ENCODE measurements around the gene PRDM13.
A peak's percentile ranks its signal among the peaks of the same experiment; 100 is the strongest.
"Not testable (repeated sequence)": the region's sequence is repeated elsewhere in the genome, so short reads cannot be mapped to it uniquely, and the experiment has no call there.

Gene PRDM13

GRCh38 chr6:99606656-99607415 lies at the start of gene PRDM13:
PRDM13 (plus strand) TSS chr6:99606833; CDS start chr6:99607035, 202 bp downstream.
- DNase-seq, result no peak

GRCh38 chr6:99559057-99559456 lies 47.6 kb upstream of the PRDM13 start:
- DNase-seq, result no peak

- no peak for DNase-seq
Measured at GRCh38 chr6:99560668-99561067, 46.0 kb upstream of the PRDM13 start.

GRCh38 chr6:99563056-99563723 lies 43.4 kb upstream of the PRDM13 start:
- DNase-seq, result no peak

GRCh38 chr6:99568103-99568933 lies 38.3 kb upstream of the PRDM13 start, which contains the start of gene CCNC:
CCNC (minus strand) TSS chr6:99568660; CDS start chr6:99568527, 133 bp downstream.
- DNase-seq, result peak; percentile 93

- no peak for DNase-seq
Measured at GRCh38 chr6:99573980-99574617, 32.5 kb upstream of the PRDM13 start.

GRCh38 chr6:99575544-99576227 lies 30.9 kb upstream of the PRDM13 start:
- DNase-seq, result no peak

- DNase-seq, result no peak
Measured at GRCh38 chr6:99579781-99580180, 26.9 kb upstream of the PRDM13 start.

GRCh38 chr6:99587792-99588191 lies 18.8 kb upstream of the PRDM13 start:
- no peak for DNase-seq

GRCh38 chr6:99588618-99589289 lies 17.9 kb upstream of the PRDM13 start:
- peak; percentile 79 for DNase-seq

- DNase-seq, result no peak
Measured at GRCh38 chr6:99589290-99589672, 17.4 kb upstream of the PRDM13 start.

- DNase-seq, result no peak
Measured at GRCh38 chr6:99589907-99590493, 16.6 kb upstream of the PRDM13 start.

GRCh38 chr6:99590728-99591672 lies 15.6 kb upstream of the PRDM13 start:
- no peak for DNase-seq

GRCh38 chr6:99591673-99592364 lies 14.8 kb upstream of the PRDM13 start:
- DNase-seq, result no peak

- no peak for DNase-seq
Measured at GRCh38 chr6:99592900-99593299, 13.7 kb upstream of the PRDM13 start.

- DNase-seq, result not testable (repeated sequence)
Measured at GRCh38 chr6:99594696-99595095, 11.9 kb upstream of the PRDM13 start.

- no peak for DNase-seq
Measured at GRCh38 chr6:99602520-99603420, 3.9 kb upstream of the PRDM13 start.

- DNase-seq, result no peak
Measured at GRCh38 chr6:99603421-99604165, 3.0 kb upstream of the PRDM13 start.

Data from NCI-H1694 (cell line).